ENCODE measurements around the gene HMGN1. TPM values are rescaled to one million over a fixed set of nuclear protein-coding genes. Genes with fewer than 3 reads are reported as not detected.
A peak's percentile ranks its signal among the peaks of the same experiment; 100 is the strongest.

HMGN1 gene
- total RNA-seq, 1 experiment from 2014 or later, result 335 TPM

- Histone ChIP-seq H3K9me2 (replicated peaks; ENCODE audit: low read length) (no peaks in the 10 kb centered on the region), H4K20me1 (ENCODE audit: low read length) (peaks cover 10% of the 10 kb centered on the region; the same call in 1 of the 2 replicates), H3K27ac (ENCODE audit: low read length) (peak within 1 kb of the TSS; percentile 71), H3K4me1 (ENCODE audit: insufficient read depth, low read length) (peaks cover 20% of the 10 kb centered on the region), H2AFZ (ENCODE audit: low read length) (peak within 1 kb of the TSS; percentile 89), H3K79me2 (ENCODE audit: low read length) (peaks cover 47% of the 10 kb centered on the region), H3K36me3 (ENCODE audit: low read depth, low read length) (peaks cover 10% of the 10 kb centered on the region; the same call in 1 of the 2 replicates), H3K27me3 (ENCODE audit: low read length) (no peaks in the 10 kb centered on the region), H3F3A (ENCODE audit: low read length, unreplicated experiment) (no peaks in the 10 kb centered on the region), H3K4me2 (ENCODE audit: low read length) (peak within 1 kb of the TSS; percentile 87), H3K4me3 (ENCODE audit: low read length) (peak within 1 kb of the TSS; percentile 77), H3K9me3 (ENCODE audit: low read length) (no peaks in the 10 kb centered on the region), H3K9ac (ENCODE audit: low read length) (peak within 1 kb of the TSS; percentile 94)
- ChIA-PET CTCF (no interaction called here), POLR2A (ENCODE audit: unreplicated experiment) (interaction anchor here (0.7 kb wide), 1 partner anchor 20 kb away, joined by 4 read pairs; no protein-coding TSS in a partner anchor)
- peak; percentile 77 for DNase-seq
- no TSS peak for BruUV-seq (replicated peaks)
- peak; percentile 55 for ATAC-seq
- TF ChIP-seq EZH2 (IDR thresholded peaks at IDR 0.05; ENCODE audit: low read length, unreplicated experiment) (no peak), EZH2phosphoT487 (IDR thresholded peaks at IDR 0.05; ENCODE audit: borderline replicate concordance, low read length) (peak; percentile 68; the same call in 1 of the 2 replicates)
- intact Hi-C loops (cut with micrococcal nuclease), result loop anchor here (2.0 to 10.0 kb wide), 2 partner anchors 75 to 131 kb away; partner anchors contain the start of gene LCA5L
Observed at GRCh38 chr21:39313571-39314142, 35.2 kb downstream of the HMGN1 start, which contains the start of gene BRWD1. Gene BRWD1, minus strand, starts transcription at chr21:39313632. Its CDS starts 141 bp downstream, at chr21:39313491.

- no TSS peak for BruUV-seq (replicated peaks)
- H3K4me2 ChIP-seq (ENCODE audit: low read length), result peak overlapping the region; percentile 86
- no peak for TF ChIP-seq EZH2phosphoT487 (IDR thresholded peaks at IDR 0.05; ENCODE audit: borderline replicate concordance, low read length)
- TF ChIP-seq CTCF (conservative IDR thresholded peaks at IDR 0.05; ENCODE audit: low read depth, low read length), result no peak
- no peak for TF ChIP-seq EZH2 (IDR thresholded peaks at IDR 0.05; ENCODE audit: low read length, unreplicated experiment)
- CTCF ChIA-PET, result no interaction called here
- peak overlapping the region; percentile 94 for H3K9ac ChIP-seq (ENCODE audit: low read length)
- intact Hi-C loops (cut with micrococcal nuclease), result loop anchor here (10.0 kb wide), 1 partner anchor 132 kb away; the partner anchor contains the start of gene LCA5L
- peak; percentile 15 for ATAC-seq
- peaks cover 52% of the 10 kb centered on the region for H3K79me2 ChIP-seq (ENCODE audit: low read length)
- no peaks in the 10 kb centered on the region for H3K27me3 ChIP-seq (ENCODE audit: low read length)
- no peak for DNase-seq
- peak overlapping the region; percentile 77 for H3K4me3 ChIP-seq (ENCODE audit: low read length)
- no peaks in the 10 kb centered on the region for H3K9me2 ChIP-seq (replicated peaks; ENCODE audit: low read length)
- POLR2A ChIA-PET (ENCODE audit: unreplicated experiment), result interaction anchor here (0.6 to 1.3 kb wide), 4 partner anchors 21 to 1506 kb away, joined by 3 to 6 read pairs (median 4); partner anchors contain the start of gene HMGN1
- no peaks in the 10 kb centered on the region for H3F3A ChIP-seq (ENCODE audit: low read length, unreplicated experiment)
- peaks cover 20% of the 10 kb centered on the region for H3K4me1 ChIP-seq (ENCODE audit: insufficient read depth, low read length)
- H3K27ac ChIP-seq (ENCODE audit: low read length), result peak overlapping the region; percentile 71; the same call in 1 of the 2 replicates
- H3K36me3 ChIP-seq (ENCODE audit: low read depth, low read length), result peaks cover 10% of the 10 kb centered on the region; the same call in 1 of the 2 replicates
- H3K9me3 ChIP-seq (ENCODE audit: low read length), result no peaks in the 10 kb centered on the region
- peaks cover 10% of the 10 kb centered on the region; the same call in 1 of the 2 replicates for H4K20me1 ChIP-seq (ENCODE audit: low read length)
- peak overlapping the region; percentile 89; the same call in 1 of the 2 replicates for H2AFZ ChIP-seq (ENCODE audit: low read length)
Observed at GRCh38 chr21:39313042-39313570, 35.8 kb downstream of the HMGN1 start.

Data from PC-3 (cell line).